Spleen (tissue), 11 donors: ENCODE data around the gene GJA4. TPM values are rescaled to one million over a fixed set of nuclear protein-coding genes. Genes with fewer than 3 reads are reported as not detected.

Experiments
- DNase-seq: peaks from one replicate; pipeline ENCODE4 v3.0.0-alpha.2; 2020
- H3K27ac ChIP-seq, 8 donors: fragments of 200-600 bp; sonication (generic) in 7 of 8; 1 replicate in 4 of 8; 2 replicates in 4 of 8; pipeline versions ENCODE4 v1.5.0 to v1.8.0; 2016 to 2021; ENCODE audit warnings: inconsistent platforms in 4 of 8, mild to moderate bottlenecking in 4 of 8, moderate library complexity in 1 of 8
- H3K27me3 ChIP-seq, 7 donors: fragments of 200-600 bp; sonication (generic) in 6 of 7; replicated peaks in 1 of 7; 1 replicate in 4 of 7; 2 replicates in 3 of 7; pipeline versions ENCODE4 v1.5.0 to v1.8.0; 2016 to 2021; ENCODE audit warnings: inconsistent platforms in 3 of 7, mild to moderate bottlenecking in 1 of 7
- H3K36me3 ChIP-seq, 6 donors: fragments of 200-600 bp; sonication (generic) in 5 of 6; 1 replicate in 4 of 6; 2 replicates in 2 of 6; pipeline versions ENCODE4 v1.5.0 to v1.8.0; 2016 to 2021; ENCODE audit warnings: inconsistent platforms in 2 of 6
- H3K4me1 ChIP-seq, 6 donors: fragments of 200-600 bp; sonication (generic) in 5 of 6; 1 replicate in 3 of 6; 2 replicates in 3 of 6; pipeline versions ENCODE4 v1.5.0 to v1.8.0; 2016 to 2021; ENCODE audit warnings: inconsistent platforms in 3 of 6
- H3K4me3 ChIP-seq, 8 donors: fragments of 200-600 bp; sonication (generic) in 7 of 8; 1 replicate in 4 of 8; 2 replicates in 4 of 8; pipeline versions ENCODE4 v1.5.0 to v1.8.0; 2016 to 2021; ENCODE audit warnings: inconsistent platforms in 4 of 8, mild to moderate bottlenecking in 4 of 8, moderate library complexity in 2 of 8
- H3K9me3 ChIP-seq, 8 donors: fragments of 200-600 bp; sonication (generic) in 7 of 8; 1 replicate in 4 of 8; 2 replicates in 4 of 8; pipeline versions ENCODE4 v1.5.0 to v1.8.0; 2016 to 2021; ENCODE audit warnings: inconsistent platforms in 4 of 8
- CTCF ChIP-seq, 11 experiments: fragments of 200-600 bp in 7 of 11; fragments of 450-650 bp in 4 of 11; sonication (generic) in 4 of 11; IDR thresholded peaks in 8 of 11; conservative IDR thresholded peaks in 3 of 11; 1 replicate in 7 of 11; 2 replicates in 4 of 11; pipeline versions ENCODE4 v1.4.0 to v1.8.0; 2016 to 2021; ENCODE audit warnings: antibody characterized with exemption in 11 of 11, inconsistent platforms in 4 of 11, mild to moderate bottlenecking in 1 of 11
- POLR2A ChIP-seq, 3 donors: fragments of 450-650 bp; IDR thresholded peaks; one replicate each; pipeline ENCODE4 v1.5.1; 2017; ENCODE audit warnings: antibody characterized with exemption in 3 of 3, mild to moderate bottlenecking in 1 of 3
- POLR2AphosphoS5 ChIP-seq, 3 donors: sonication (generic); formaldehyde crosslinking; IDR thresholded peaks; one replicate each; pipeline ENCODE4 v1.5.1; 2017; ENCODE audit warnings: antibody characterized with exemption in 3 of 3
- WGBS, 5 donors: extraction: QIAGEN DNeasy Blood & Tissue Kit in 3 of 5; methylation state at CpG; one replicate each; pipeline versions ENCODE4 v1.1.5 to v1.1.7; 2013 to 2018; 5-methylcytosine and 5-hydroxymethylcytosine counted together
- intact Hi-C: fragments of 100-400 bp; cut with DNase I; formaldehyde crosslinking; loops from one replicate; pipeline ENCODE4 v1.15.0; 2023; ENCODE audit warnings: low total_unique reads
- polyA plus RNA-seq, 3 donors: library from polyadenylated mRNA; stranded (reverse); fragments of 200-250 nt; gene quantifications; one replicate each; pipeline ENCODE4 v1.2.1, GENCODE V29; 2013
- total RNA-seq, 7 donors: library from RNA; depleted of rRNA in 3 of 7; stranded (reverse); fragments of >200 nt in 3 of 7; fragmentation: NEBNext Ultra II Directional in 4 of 7; extraction: Animal tissue kit (Norgen Biotek cat#: 25700) in 4 of 7; gene quantifications; one replicate each; pipeline versions ENCODE4 v1.1.0 to v1.2.1, GENCODE V29; 2016 to 2021
- donor health status: healthy with polysubstance abuse.
- donor health status: DM: no; HTN: no; CAD: no; lungs with moderate emphysema.
- donor health status: DM: no; HTN: no; CAD: no.
- donor health status: Bipolar disorder and iron deficiency.
- donor health status: healthy.
- donor health status: DM: no; HTN: no; CAD: no.
- donor health status: DM: yes; HTN: yes; CAD: no.

The GJA4 gene
- total and polyA plus RNA-seq, 10 donors, result 1.3 to 20.6 (median 7.9) TPM

GRCh38 chr1:34787461-34788420, 5.1 kb upstream of the GJA4 start:
- no peaks in the 10 kb centered on the region for H3K9me3 ChIP-seq
- H3K4me1 ChIP-seq, result peaks cover 0 to 20% (median 8%) of the 10 kb centered on the region in 6 donors
- peaks cover 0 to 77% (median 16%) of the 10 kb centered on the region in 7 donors for H3K27me3 ChIP-seq
- TF ChIP-seq POLR2AphosphoS5 (IDR thresholded peaks at IDR 0.05) (no peak), POLR2A (IDR thresholded peaks at IDR 0.05) (no peak), CTCF (IDR thresholded peaks at IDR 0.05 in 8 of 11, conservative IDR thresholded peaks at IDR 0.05 in 3 of 11) (no peak)
- no peak overlapping the region for H3K27ac ChIP-seq
- no peaks in the 10 kb centered on the region for H3K36me3 ChIP-seq
- no peak overlapping the region for H3K4me3 ChIP-seq
- no peak for DNase-seq
- WGBS, 5 donors, result 53 to 59% (median 56%) methylated on average over 9 of the region's 9 CpGs
- intact Hi-C loops, result loop anchor here (5.0 kb wide), 1 partner anchor 65 kb away; no protein-coding TSS in a partner anchor

- no peak for DNase-seq
- Histone ChIP-seq H3K9me3 (no peaks in the 10 kb centered on the region), H3K4me3 (no peak overlapping the region), H3K27me3 (peaks cover 0 to 63% (median 18%) of the 10 kb centered on the region in 7 donors), H3K27ac (no peak overlapping the region), H3K4me1 (peaks cover 0 to 26% (median 14%) of the 10 kb centered on the region in 6 donors), H3K36me3 (no peaks in the 10 kb centered on the region)
- 74 to 83% (median 78%) methylated on average over 5 to 6 of the region's 6 CpGs for WGBS, 5 donors
- TF ChIP-seq CTCF (IDR thresholded peaks at IDR 0.05 in 8 of 11, conservative IDR thresholded peaks at IDR 0.05 in 3 of 11), result no peak
- no peak for TF ChIP-seq POLR2A (IDR thresholded peaks at IDR 0.05)
- TF ChIP-seq POLR2AphosphoS5 (IDR thresholded peaks at IDR 0.05), result no peak
- intact Hi-C loops, result no loop called here
These were observed 1.8 kb upstream of the GJA4 start for GRCh38 chr1:34790985-34791384.

GRCh38 chr1:34792424-34792823, 375 bp upstream of the GJA4 start:
- no peak for DNase-seq
- no peaks in the 10 kb centered on the region for H3K36me3 ChIP-seq
- 58 to 76% (median 68%) methylated on average over 10 of the region's 10 CpGs for WGBS, 5 donors
- H3K4me1 ChIP-seq, result peaks cover 0 to 20% (median 13%) of the 10 kb centered on the region in 6 donors
- peaks cover 0 to 49% (median 18%) of the 10 kb centered on the region in 7 donors for H3K27me3 ChIP-seq
- H3K4me3 ChIP-seq, result peak overlapping the region in 4 of 8 donors; percentile 23 to 60 (median 34)
- H3K27ac ChIP-seq, result peak overlapping the region in 2 of 8 donors; percentile 28 to 59
- intact Hi-C loops, result no loop called here
- no peaks in the 10 kb centered on the region for H3K9me3 ChIP-seq
- no peak for TF ChIP-seq CTCF (IDR thresholded peaks at IDR 0.05 in 8 of 11, conservative IDR thresholded peaks at IDR 0.05 in 3 of 11)
- TF ChIP-seq POLR2AphosphoS5 (IDR thresholded peaks at IDR 0.05), result no peak
- no peak for TF ChIP-seq POLR2A (IDR thresholded peaks at IDR 0.05)
